Liver (tissue), 3 donors: ENCODE measurements around the gene DERA.

ENCODE experiments used
- CTCF ChIP-seq: fragments of 150-350 bp; IDR thresholded peaks from 2 replicates; pipeline ENCODE4 v1.5.1; 2017; ENCODE audit warnings: improper control_type of control experiment, low read depth, low read length; ENCODE audit not compliant: missing input control
- GABPA ChIP-seq, 2 donors: IDR thresholded peaks in 1 of 2; conservative IDR thresholded peaks in 1 of 2; 2 replicates each; pipeline ENCODE4 v1.6.1; 2016; ENCODE audit warnings: antibody characterized with exemption in 2 of 2, mild to moderate bottlenecking in 1 of 2, moderate library complexity in 1 of 2
- HNF4G ChIP-seq: IDR thresholded peaks from 2 replicates; pipeline ENCODE4 v1.6.1; 2016; ENCODE audit warnings: antibody characterized with exemption
- JUND ChIP-seq, 2 donors: IDR thresholded peaks; 2 replicates each; pipeline ENCODE4 v1.6.1; 2016; ENCODE audit warnings: antibody characterized with exemption in 2 of 2
- MAX ChIP-seq: IDR thresholded peaks from 2 replicates; pipeline ENCODE4 v1.6.1; 2016; ENCODE audit warnings: antibody characterized with exemption
- NR2F2 ChIP-seq: IDR thresholded peaks from 2 replicates; pipeline ENCODE4 v1.6.1; 2016; ENCODE audit warnings: antibody characterized with exemption
- RAD21 ChIP-seq, 2 donors: IDR thresholded peaks; 2 replicates each; pipeline ENCODE4 v1.6.1; 2016; ENCODE audit warnings: antibody characterized with exemption in 2 of 2, mild to moderate bottlenecking in 2 of 2
- REST ChIP-seq: IDR thresholded peaks from 2 replicates; pipeline ENCODE4 v1.6.1; 2016; ENCODE audit warnings: antibody characterized with exemption, mild to moderate bottlenecking
- SP1 ChIP-seq: IDR thresholded peaks from 2 replicates; pipeline ENCODE4 v1.6.1; 2018; ENCODE audit warnings: antibody characterized with exemption, mild to moderate bottlenecking
- TAF1 ChIP-seq: conservative IDR thresholded peaks from 2 replicates; pipeline ENCODE4 v1.6.1; 2016; ENCODE audit warnings: antibody characterized with exemption, mild to moderate bottlenecking
- ZBTB33 ChIP-seq: IDR thresholded peaks from 2 replicates; pipeline ENCODE4 v1.6.1; 2016; ENCODE audit warnings: antibody characterized with exemption
- donor health status: healthy.
- donor health status: healthy.

GRCh38 chr12:16062611-16063010 is 151.5 kb downstream of the DERA start:
- no peak for TF ChIP-seq GABPA (IDR thresholded peaks at IDR 0.05 in 1 of 2, conservative IDR thresholded peaks at IDR 0.05 in 1 of 2)
- TF ChIP-seq CTCF: no peak
- no peak for TF ChIP-seq ZBTB33
- no peak for TF ChIP-seq MAX
- no peak for TF ChIP-seq REST
- no peak for TF ChIP-seq JUND (IDR thresholded peaks at IDR 0.05)
- TF ChIP-seq TAF1: no peak
- TF ChIP-seq HNF4G: no peak
- TF ChIP-seq SP1: no peak
- no peak for TF ChIP-seq RAD21 (IDR thresholded peaks at IDR 0.05)
- TF ChIP-seq NR2F2: no peak
